ENCODE results near the gene DAZAP1. TPM values are rescaled to one million over a fixed set of nuclear protein-coding genes. Genes with fewer than 3 reads are reported as not detected.
"Not testable (repeated sequence)": the region's sequence is repeated elsewhere in the genome, so short reads cannot be mapped to it uniquely, and the experiment has no call there.

DAZAP1 gene
- total RNA-seq, 4 donors from 2014 or later = 41.5 to 75.4 (median 49.2) TPM

- Histone ChIP-seq H3K4me3 (no peak overlapping the region), H3K27ac (no peak overlapping the region), H3K36me3 (peaks cover 9% of the 10 kb centered on the region), H3K9me3 (no peaks in the 10 kb centered on the region), H3K4me1 (peaks cover 58% of the 10 kb centered on the region), H3K27me3 (peaks cover 49% of the 10 kb centered on the region)
- no peak for DNase-seq (ENCODE audit: low spot score in 2 of 2)
- no peak for TF ChIP-seq EP300 (IDR thresholded peaks at IDR 0.05)
- TF ChIP-seq POLR2A (IDR thresholded peaks at IDR 0.05) = no peak
- TF ChIP-seq POLR2AphosphoS5 (IDR thresholded peaks at IDR 0.05) = no peak
- TF ChIP-seq CTCF (IDR thresholded peaks at IDR 0.05) = no peak
- 75% methylated on average over 11 of the region's 31 CpGs for WGBS
Measured at GRCh38 chr19:1474011-1474764, 66.8 kb downstream of the DAZAP1 start.

GRCh38 chr19:1474765-1475351 is 67.5 kb downstream of the DAZAP1 start:
- H3K4me3 ChIP-seq = no peak overlapping the region
- H3K27ac ChIP-seq = no peak overlapping the region
- 70% methylated on average over 6 of the region's 26 CpGs for whole genome bisulfite sequencing
- H3K36me3 ChIP-seq = peaks cover 9% of the 10 kb centered on the region
- no peak for DNase-seq (ENCODE audit: low spot score in 2 of 2)
- H3K9me3 ChIP-seq = no peaks in the 10 kb centered on the region
- peaks cover 42% of the 10 kb centered on the region for H3K27me3 ChIP-seq
- H3K4me1 ChIP-seq = peaks cover 57% of the 10 kb centered on the region
- no peak for TF ChIP-seq EP300 (IDR thresholded peaks at IDR 0.05)
- no peak for TF ChIP-seq POLR2AphosphoS5 (IDR thresholded peaks at IDR 0.05)
- TF ChIP-seq POLR2A (IDR thresholded peaks at IDR 0.05) = no peak
- TF ChIP-seq CTCF (IDR thresholded peaks at IDR 0.05) = no peak

- Histone ChIP-seq H3K4me3 (no peak overlapping the region), H3K27ac (no peak overlapping the region), H3K36me3 (peaks cover 9% of the 10 kb centered on the region), H3K4me1 (peaks cover 47% of the 10 kb centered on the region), H3K27me3 (peaks cover 32% of the 10 kb centered on the region), H3K9me3 (no peaks in the 10 kb centered on the region)
- no peak for DNase-seq (ENCODE audit: low spot score in 2 of 2)
- 94% methylated on average over 23 of the region's 31 CpGs for WGBS
- TF ChIP-seq POLR2A (IDR thresholded peaks at IDR 0.05) (no peak), POLR2AphosphoS5 (IDR thresholded peaks at IDR 0.05) (no peak), EP300 (IDR thresholded peaks at IDR 0.05) (no peak), CTCF (IDR thresholded peaks at IDR 0.05) (no peak)
Measured at GRCh38 chr19:1475751-1476437, 68.5 kb downstream of the DAZAP1 start.

- peaks cover 35% of the 10 kb centered on the region for H3K4me1 ChIP-seq
- not testable (repeated sequence) for DNase-seq (ENCODE audit: low spot score in 2 of 2); H3K9me3 ChIP-seq; H3K27ac ChIP-seq; H3K4me3 ChIP-seq; H3K36me3 ChIP-seq
- 87% methylated on average over 9 of the region's 9 CpGs for WGBS
- peaks cover 20% of the 10 kb centered on the region for H3K27me3 ChIP-seq
Measured at GRCh38 chr19:1477056-1477455, 69.7 kb downstream of the DAZAP1 start.

- Histone ChIP-seq H3K9me3 (no peaks in the 10 kb centered on the region), H3K36me3 (peaks cover 9% of the 10 kb centered on the region), H3K4me3 (peak within 1 kb of the TSS; percentile 92), H3K27me3 (peaks cover 1% of the 10 kb centered on the region), H3K27ac (peak within 1 kb of the TSS; percentile 70), H3K4me1 (peaks cover 27% of the 10 kb centered on the region)
- WGBS = 8% methylated on average over 6 of the region's 71 CpGs
- TF ChIP-seq EP300 (IDR thresholded peaks at IDR 0.05) (no peak), POLR2AphosphoS5 (IDR thresholded peaks at IDR 0.05) (peak in 2 of 3 donors; percentile 35 to 71), CTCF (IDR thresholded peaks at IDR 0.05) (no peak), POLR2A (IDR thresholded peaks at IDR 0.05) (peak in 1 of 2 donors; percentile 55)
- peak; percentile 96 for DNase-seq (ENCODE audit: low spot score in 2 of 2)
Measured at GRCh38 chr19:1478934-1479707, 71.7 kb downstream of the DAZAP1 start, which contains the start of gene C19orf25. TSS of gene C19orf25 (minus strand) at chr19:1479215. CDS start at chr19:1478903, 312 bp downstream.

All from suprapubic skin (tissue), 4 donors.